ENCODE results near the gene BRSK2.
"Not testable (repeated sequence)": the region's sequence is repeated elsewhere in the genome, so short reads cannot be mapped to it uniquely, and the experiment has no call there.

Gene BRSK2

GRCh38 chr11:1501421-1502167, 111.9 kb downstream of the BRSK2 start:
- no peak for DNase-seq

GRCh38 chr11:1502168-1502953, 112.6 kb downstream of the BRSK2 start:
- DNase-seq, result no peak

GRCh38 chr11:1502954-1503707, 113.4 kb downstream of the BRSK2 start:
- DNase-seq, result no peak

- no peak for DNase-seq
Observed at GRCh38 chr11:1503708-1504104, 114.0 kb downstream of the BRSK2 start.

- no peak for DNase-seq
Observed at GRCh38 chr11:1504138-1504537, 114.4 kb downstream of the BRSK2 start.

- DNase-seq, result no peak
Observed at GRCh38 chr11:1504581-1505290, 115.0 kb downstream of the BRSK2 start.

- no peak for DNase-seq
Observed at GRCh38 chr11:1505480-1505879, 115.7 kb downstream of the BRSK2 start.

- no peak for DNase-seq
Observed at GRCh38 chr11:1506981-1507380, 117.2 kb downstream of the BRSK2 start.

GRCh38 chr11:1507381-1508140, 117.8 kb downstream of the BRSK2 start:
- no peak for DNase-seq

GRCh38 chr11:1508491-1508891, 118.8 kb downstream of the BRSK2 start:
- DNase-seq, result no peak

GRCh38 chr11:1508986-1509385, 119.3 kb downstream of the BRSK2 start:
- no peak for DNase-seq

GRCh38 chr11:1509626-1510255, 120.0 kb downstream of the BRSK2 start:
- no peak for DNase-seq

- not testable (repeated sequence) for DNase-seq
Observed at GRCh38 chr11:1510351-1510750, 120.6 kb downstream of the BRSK2 start.

- no peak for DNase-seq
Observed at GRCh38 chr11:1510928-1511327, 121.2 kb downstream of the BRSK2 start.

- no peak for DNase-seq
Observed at GRCh38 chr11:1511937-1512496, 122.3 kb downstream of the BRSK2 start.
